Epithelial cell of esophagus (primary cell): ENCODE data around the gene NAPA.

Experiments used
- DNase-seq: peaks from one replicate; pipeline ENCODE4 v3.0.0; 2010; ENCODE audit warnings: low read depth
- H3K4me3 ChIP-seq: 2 replicates; pipeline ENCODE4 v1.5.1; 2011; ENCODE audit warnings: mild to moderate bottlenecking, low read length, control low read depth
- TF ChIP-seq, protein P1 (sequence below): IDR thresholded peaks from 2 replicates; pipeline ENCODE4 v1.5.1; 2011; ENCODE audit warnings: low read depth, mild to moderate bottlenecking, low read length, control low read depth, inconsistent platforms; ENCODE audit not compliant: insufficient read depth; ENCODE audit errors: missing control alignments

NAPA gene

DNA sequence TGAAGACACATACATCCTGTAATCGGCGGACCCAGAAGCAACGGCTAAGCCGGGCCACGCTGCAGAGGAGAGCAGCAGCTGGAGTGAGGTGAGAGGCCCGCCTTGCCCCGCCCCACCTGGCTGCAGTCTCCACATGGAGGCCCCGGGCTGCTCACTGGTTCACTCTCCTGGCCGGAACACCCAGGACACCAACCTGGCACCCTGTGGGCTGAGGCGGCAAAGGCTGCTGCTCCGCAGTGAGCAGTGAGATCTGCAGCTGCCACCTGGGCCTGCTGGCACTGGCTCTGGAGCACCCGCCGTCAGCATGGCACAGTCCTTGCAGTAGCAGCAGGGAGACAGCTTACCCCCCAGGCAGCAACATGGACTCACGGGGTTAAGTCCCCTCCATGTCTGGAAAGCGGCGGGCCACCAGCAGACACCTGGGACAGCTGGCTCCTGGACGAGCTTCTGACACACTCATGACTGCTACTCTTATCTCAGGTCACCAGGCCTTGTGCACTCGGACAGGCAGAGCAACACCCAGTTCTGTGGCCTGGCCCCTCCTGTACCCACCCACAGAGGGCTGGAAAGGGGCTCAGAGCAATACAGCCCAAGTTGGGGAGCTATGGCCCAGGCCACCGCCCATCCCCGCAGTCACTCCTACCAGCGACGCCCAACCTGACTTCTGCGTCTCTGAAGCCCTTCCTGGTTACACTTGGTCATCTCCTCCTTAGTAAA lies 17.7 kb downstream of the NAPA start:
- no peak for DNase-seq
- TF ChIP-seq, protein P1, sequence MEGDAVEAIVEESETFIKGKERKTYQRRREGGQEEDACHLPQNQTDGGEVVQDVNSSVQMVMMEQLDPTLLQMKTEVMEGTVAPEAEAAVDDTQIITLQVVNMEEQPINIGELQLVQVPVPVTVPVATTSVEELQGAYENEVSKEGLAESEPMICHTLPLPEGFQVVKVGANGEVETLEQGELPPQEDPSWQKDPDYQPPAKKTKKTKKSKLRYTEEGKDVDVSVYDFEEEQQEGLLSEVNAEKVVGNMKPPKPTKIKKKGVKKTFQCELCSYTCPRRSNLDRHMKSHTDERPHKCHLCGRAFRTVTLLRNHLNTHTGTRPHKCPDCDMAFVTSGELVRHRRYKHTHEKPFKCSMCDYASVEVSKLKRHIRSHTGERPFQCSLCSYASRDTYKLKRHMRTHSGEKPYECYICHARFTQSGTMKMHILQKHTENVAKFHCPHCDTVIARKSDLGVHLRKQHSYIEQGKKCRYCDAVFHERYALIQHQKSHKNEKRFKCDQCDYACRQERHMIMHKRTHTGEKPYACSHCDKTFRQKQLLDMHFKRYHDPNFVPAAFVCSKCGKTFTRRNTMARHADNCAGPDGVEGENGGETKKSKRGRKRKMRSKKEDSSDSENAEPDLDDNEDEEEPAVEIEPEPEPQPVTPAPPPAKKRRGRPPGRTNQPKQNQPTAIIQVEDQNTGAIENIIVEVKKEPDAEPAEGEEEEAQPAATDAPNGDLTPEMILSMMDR: no peak
- no peak overlapping the region for H3K4me3 ChIP-seq

GRCh38 chr19:47495478-47496372 lies 19.1 kb downstream of the NAPA start:
- H3K4me3 ChIP-seq: no peak overlapping the region
- DNase-seq: no peak

GRCh38 chr19:47494729-47495128 lies 20.1 kb downstream of the NAPA start:
- no peak overlapping the region for H3K4me3 ChIP-seq
- no peak for DNase-seq
- TF ChIP-seq, protein P1: no peak

More at GRCh38 chr19:47495478-47496372, 19.1 kb downstream of the NAPA start:
- TF ChIP-seq, protein P1: no peak

GRCh38 chr19:47494211-47494547 lies 20.7 kb downstream of the NAPA start:
- TF ChIP-seq, protein P1: no peak
- H3K4me3 ChIP-seq: no peak overlapping the region
- DNase-seq: no peak

DNA sequence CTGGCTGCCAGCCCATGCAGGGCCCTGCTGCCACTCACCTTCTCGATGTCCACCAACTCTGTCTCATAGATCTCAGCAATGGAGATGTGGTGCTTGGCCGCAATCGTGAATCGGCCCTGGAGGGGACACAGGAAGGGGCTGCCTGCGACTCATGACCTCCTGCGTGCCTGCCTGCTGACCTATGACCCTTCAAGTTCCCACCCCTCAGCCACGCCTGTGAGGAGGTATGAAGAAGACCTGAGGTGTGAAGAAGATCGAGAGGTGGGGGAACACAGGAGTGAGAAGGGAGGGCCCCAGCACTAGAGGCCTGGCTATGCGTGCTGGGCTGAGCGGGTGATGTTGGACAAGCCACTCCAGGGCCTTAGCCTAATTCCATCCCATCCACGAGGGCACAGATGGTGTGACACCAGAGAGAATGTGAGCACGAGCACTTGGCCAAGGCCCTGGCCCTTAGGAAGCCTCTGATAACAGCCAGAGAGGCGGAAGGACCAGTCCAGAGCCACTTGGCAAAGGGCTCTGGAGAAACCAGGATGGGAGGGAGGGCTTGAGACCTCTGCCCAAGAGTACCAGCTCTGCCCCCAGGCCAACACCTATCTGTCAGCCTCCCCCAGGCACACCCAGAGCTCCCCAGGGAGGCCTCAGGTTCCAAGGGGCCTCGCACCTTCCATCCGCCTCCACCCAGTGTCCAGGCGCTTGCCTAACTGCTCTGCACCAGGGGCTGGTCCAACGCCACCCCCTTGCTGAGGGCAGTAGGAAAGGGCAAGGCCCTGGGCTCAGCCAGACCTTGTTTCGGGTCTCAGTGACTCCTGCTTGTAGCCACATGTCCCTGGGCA lies 21.3 kb downstream of the NAPA start:
- DNase-seq: no peak
- H3K4me3 ChIP-seq: no peak overlapping the region
- TF ChIP-seq, protein P1: no peak

GRCh38 chr19:47492571-47493377 lies 22.1 kb downstream of the NAPA start:
- no peak for DNase-seq
- TF ChIP-seq, protein P1: no peak
- no peak overlapping the region for H3K4me3 ChIP-seq
